ENCODE data around the gene FGR. TPM values are rescaled to one million over a fixed set of nuclear protein-coding genes. Genes with fewer than 3 reads are reported as not detected.

FGR gene
- polyA plus RNA-seq, 1 donor (not counting 4 experiments of a cell fraction or from before 2014, with no cell fraction given) = 0.04 TPM

- Histone ChIP-seq H4K20me1 (ENCODE audit: control insufficient read depth, extremely low read depth, insufficient read depth, low read length) (no peaks in the 10 kb centered on the region), H3K9ac (ENCODE audit: control insufficient read depth, extremely low read depth, insufficient read depth, low read length) (no peak overlapping the region), H2AFZ (ENCODE audit: control insufficient read depth, low read length) (no peak overlapping the region), H3K27ac (ENCODE audit: control insufficient read depth, insufficient read depth, low read length) (no peak overlapping the region), H3K27me3 (ENCODE audit: control insufficient read depth, extremely low read depth, insufficient read depth, low read length) (no peaks in the 10 kb centered on the region), H3K9me3 (ENCODE audit: control insufficient read depth, low read depth, low read length) (no peaks in the 10 kb centered on the region), H3K4me1 (ENCODE audit: control insufficient read depth, extremely low read depth, insufficient read depth, low read length) (peaks cover 24% of the 10 kb centered on the region), H3K36me3 (ENCODE audit: control insufficient read depth in 2 of 2, extremely low read depth in 1 of 2, insufficient read depth in 2 of 2, low read length in 2 of 2) (no peaks in the 10 kb centered on the region), H3K4me2 (ENCODE audit: control insufficient read depth, extremely low read depth, insufficient read depth, low read depth, low read length) (no peak overlapping the region), H3K9me1 (ENCODE audit: control insufficient read depth, extremely low read depth, insufficient read depth, low read length) (no peaks in the 10 kb centered on the region), H3K4me3 (ENCODE audit: control insufficient read depth in 2 of 3, extremely low read depth in 1 of 3, insufficient read depth in 2 of 3, low read depth in 1 of 3, low read length in 3 of 3) (no peak overlapping the region), H3K79me2 (ENCODE audit: control insufficient read depth, insufficient read depth, low read length) (no peaks in the 10 kb centered on the region)
- FAIRE-seq (no peak), DNase-seq (ENCODE audit: low read depth, low spot score) (no peak)
- dilution Hi-C loops (cut with MboI; ENCODE audit: extremely low pct_ligation_motif_present, low sequenced_read_pairs) = no loop called here
- TF ChIP-seq CTCF (optimal IDR thresholded peaks at IDR 0.05 in 1 of 3, IDR thresholded peaks at IDR 0.05 in 1 of 3, conservative IDR thresholded peaks at IDR 0.05 in 1 of 3; ENCODE audit: extremely low read depth in 1 of 3, insufficient read depth in 2 of 3, low read length in 3 of 3) = no peak
- no peak for TF ChIP-seq EZH2 (IDR thresholded peaks at IDR 0.05; ENCODE audit: low read length)
Measured at GRCh38 chr1:27649306-27649635, 14.3 kb upstream of the FGR start.

GRCh38 chr1:27648602-27649305 lies 13.8 kb upstream of the FGR start:
- H3K9me3 ChIP-seq (ENCODE audit: control insufficient read depth, low read depth, low read length) = no peaks in the 10 kb centered on the region
- no peak overlapping the region for H3K9ac ChIP-seq (ENCODE audit: control insufficient read depth, extremely low read depth, insufficient read depth, low read length)
- H3K4me2 ChIP-seq (ENCODE audit: control insufficient read depth, extremely low read depth, insufficient read depth, low read depth, low read length) = no peak overlapping the region
- no peaks in the 10 kb centered on the region for H3K9me1 ChIP-seq (ENCODE audit: control insufficient read depth, extremely low read depth, insufficient read depth, low read length)
- H3K4me1 ChIP-seq (ENCODE audit: control insufficient read depth, extremely low read depth, insufficient read depth, low read length) = peaks cover 24% of the 10 kb centered on the region
- H3K36me3 ChIP-seq (ENCODE audit: control insufficient read depth in 2 of 2, extremely low read depth in 1 of 2, insufficient read depth in 2 of 2, low read length in 2 of 2) = no peaks in the 10 kb centered on the region
- no peaks in the 10 kb centered on the region for H3K79me2 ChIP-seq (ENCODE audit: control insufficient read depth, insufficient read depth, low read length)
- H3K27ac ChIP-seq (ENCODE audit: control insufficient read depth, insufficient read depth, low read length) = no peak overlapping the region
- no peaks in the 10 kb centered on the region for H3K27me3 ChIP-seq (ENCODE audit: control insufficient read depth, extremely low read depth, insufficient read depth, low read length)
- DNase-seq (ENCODE audit: low read depth, low spot score) (no peak), FAIRE-seq (no peak)
- H2AFZ ChIP-seq (ENCODE audit: control insufficient read depth, low read length) = no peak overlapping the region
- dilution Hi-C loops (cut with MboI; ENCODE audit: extremely low pct_ligation_motif_present, low sequenced_read_pairs) = no loop called here
- TF ChIP-seq EZH2 (IDR thresholded peaks at IDR 0.05; ENCODE audit: low read length) = no peak
- H4K20me1 ChIP-seq (ENCODE audit: control insufficient read depth, extremely low read depth, insufficient read depth, low read length) = no peaks in the 10 kb centered on the region
- no peak overlapping the region for H3K4me3 ChIP-seq (ENCODE audit: control insufficient read depth in 2 of 3, extremely low read depth in 1 of 3, insufficient read depth in 2 of 3, low read depth in 1 of 3, low read length in 3 of 3)

- dilution Hi-C loops (cut with MboI; ENCODE audit: extremely low pct_ligation_motif_present, low sequenced_read_pairs) = no loop called here
- H3K9ac ChIP-seq (ENCODE audit: control insufficient read depth, extremely low read depth, insufficient read depth, low read length) = no peak overlapping the region
- no peak for FAIRE-seq
Measured at GRCh38 chr1:27647328-27647727, 12.3 kb upstream of the FGR start.

More at GRCh38 chr1:27647328-27647727, 12.3 kb upstream of the FGR start:
- Histone ChIP-seq H3K9me1 (ENCODE audit: control insufficient read depth, extremely low read depth, insufficient read depth, low read length) (no peaks in the 10 kb centered on the region), H3K9me3 (ENCODE audit: control insufficient read depth, low read depth, low read length) (no peaks in the 10 kb centered on the region), H3K27me3 (ENCODE audit: control insufficient read depth, extremely low read depth, insufficient read depth, low read length) (no peaks in the 10 kb centered on the region), H3K4me1 (ENCODE audit: control insufficient read depth, extremely low read depth, insufficient read depth, low read length) (peaks cover 24% of the 10 kb centered on the region), H2AFZ (ENCODE audit: control insufficient read depth, low read length) (no peak overlapping the region), H3K4me3 (ENCODE audit: control insufficient read depth in 2 of 3, extremely low read depth in 1 of 3, insufficient read depth in 2 of 3, low read depth in 1 of 3, low read length in 3 of 3) (no peak overlapping the region), H3K27ac (ENCODE audit: control insufficient read depth, insufficient read depth, low read length) (no peak overlapping the region), H3K4me2 (ENCODE audit: control insufficient read depth, extremely low read depth, insufficient read depth, low read depth, low read length) (no peak overlapping the region), H3K79me2 (ENCODE audit: control insufficient read depth, insufficient read depth, low read length) (no peaks in the 10 kb centered on the region), H3K36me3 (ENCODE audit: control insufficient read depth in 2 of 2, extremely low read depth in 1 of 2, insufficient read depth in 2 of 2, low read length in 2 of 2) (no peaks in the 10 kb centered on the region), H4K20me1 (ENCODE audit: control insufficient read depth, extremely low read depth, insufficient read depth, low read length) (no peaks in the 10 kb centered on the region)
- TF ChIP-seq CTCF (optimal IDR thresholded peaks at IDR 0.05 in 1 of 3, IDR thresholded peaks at IDR 0.05 in 1 of 3, conservative IDR thresholded peaks at IDR 0.05 in 1 of 3; ENCODE audit: extremely low read depth in 1 of 3, insufficient read depth in 2 of 3, low read length in 3 of 3) = no peak
- TF ChIP-seq EZH2 (IDR thresholded peaks at IDR 0.05; ENCODE audit: low read length) = no peak
- DNase-seq (ENCODE audit: low read depth, low spot score) = no peak

Data from keratinocyte (primary cell).